Activated CD8-positive, alpha-beta memory T cell treated with anti-CD3 and anti-CD28 coated beads, Interleukin-2, amount 50 U/mL, for 48 hours (primary cell): ENCODE measurements around the gene ATP2C1.
"Not testable (repeated sequence)": the region's sequence is repeated elsewhere in the genome, so short reads cannot be mapped to it uniquely, and the experiment has no call there.

ENCODE experiments used
- DNase-seq: peaks from one replicate; pipeline ENCODE4 v3.0.0-alpha.2; 2020

The ATP2C1 gene

DNA sequence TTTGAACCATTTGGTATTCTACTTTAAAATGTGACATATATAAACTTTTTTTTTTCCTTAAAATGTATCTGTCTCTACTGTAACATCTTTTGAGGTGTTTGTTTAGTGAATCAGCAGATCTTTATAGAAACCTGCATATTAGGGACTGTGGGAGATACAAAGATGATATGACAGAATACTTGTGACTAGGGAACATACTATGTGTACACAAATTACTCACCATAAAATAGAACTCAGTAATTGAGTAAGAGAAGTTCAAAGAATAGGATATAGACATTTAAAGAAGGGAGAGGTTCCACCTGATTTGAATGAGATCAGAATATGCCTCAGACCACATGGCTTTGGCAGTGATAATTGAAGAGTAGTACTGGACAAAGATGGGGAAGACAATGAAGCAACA is 47.9 kb downstream of the ATP2C1 start:
- DNase-seq: no peak

DNA sequence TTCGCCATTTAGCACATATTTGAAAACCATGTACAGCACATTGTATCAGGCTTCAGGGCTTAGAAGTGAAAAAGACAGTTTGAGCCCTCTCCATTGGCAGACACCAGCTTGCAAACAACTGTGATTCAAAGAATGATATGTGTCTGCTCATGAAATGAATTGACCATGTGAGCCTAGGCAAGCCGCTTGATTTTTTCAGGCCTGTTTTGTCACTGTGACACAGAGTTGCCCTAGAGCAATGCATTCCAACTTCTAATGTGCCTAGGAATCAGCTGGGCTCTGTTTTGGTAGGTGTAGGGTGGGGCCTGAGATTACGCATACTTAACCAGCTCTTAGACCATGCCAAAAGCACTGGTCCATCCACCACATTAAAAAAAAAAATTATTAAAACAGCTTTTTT is 53.0 kb downstream of the ATP2C1 start:
- DNase-seq: no peak

DNA sequence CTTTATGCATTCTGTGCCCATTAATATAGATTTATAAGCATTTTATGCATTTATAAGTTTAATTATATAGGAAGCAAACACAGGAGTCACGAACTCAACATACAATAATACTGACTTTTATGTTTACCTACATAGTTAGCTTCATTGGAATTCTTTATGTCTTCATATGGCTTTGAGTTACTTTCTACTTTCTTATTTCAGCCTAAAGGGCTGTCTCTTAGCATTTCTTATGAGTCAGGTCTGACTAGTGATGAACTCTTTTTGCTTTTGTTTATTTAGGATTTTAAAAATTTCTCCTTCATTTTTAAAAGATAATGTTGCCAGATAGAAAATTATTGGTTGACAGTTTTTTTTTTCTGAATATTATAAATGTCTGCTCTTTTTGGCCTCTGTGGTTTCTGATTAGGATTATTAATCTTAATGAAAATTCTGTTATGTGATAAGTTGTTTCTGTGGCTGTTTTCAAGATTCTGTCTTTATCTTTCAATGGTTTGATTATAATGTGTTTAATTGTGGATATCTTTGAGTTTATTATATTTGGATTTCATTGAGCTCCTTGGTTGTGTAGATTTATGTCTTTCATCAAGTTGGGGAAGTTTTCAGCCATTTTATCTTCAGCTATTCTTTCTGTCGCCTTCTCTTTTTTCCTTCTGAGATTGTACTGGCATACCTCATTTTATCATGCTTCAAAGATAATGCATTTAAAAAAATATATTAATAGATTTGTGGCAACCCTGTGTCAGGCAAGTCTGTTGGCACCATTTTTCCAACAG is 54.3 kb downstream of the ATP2C1 start:
- DNase-seq: no peak

DNA sequence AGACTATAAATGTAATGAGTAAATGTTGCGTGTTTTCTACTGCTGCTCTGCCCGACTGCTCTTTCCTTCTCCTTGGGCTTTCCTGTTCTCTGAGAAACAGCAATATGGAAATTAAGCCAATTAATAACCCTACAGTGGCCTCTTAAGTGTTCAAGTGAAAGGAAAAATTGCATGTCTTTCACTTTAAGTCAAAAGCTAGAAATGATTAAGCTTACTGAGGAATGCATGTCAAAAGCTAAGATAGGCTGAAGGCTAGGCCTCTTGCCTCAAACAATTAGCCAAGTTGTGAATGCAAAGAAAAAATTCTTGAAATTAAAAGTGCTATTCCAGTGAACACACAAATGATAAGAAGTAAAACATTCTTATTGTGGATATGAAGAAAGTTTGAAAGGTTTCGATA is 55.0 kb downstream of the ATP2C1 start:
- DNase-seq: no peak

DNA sequence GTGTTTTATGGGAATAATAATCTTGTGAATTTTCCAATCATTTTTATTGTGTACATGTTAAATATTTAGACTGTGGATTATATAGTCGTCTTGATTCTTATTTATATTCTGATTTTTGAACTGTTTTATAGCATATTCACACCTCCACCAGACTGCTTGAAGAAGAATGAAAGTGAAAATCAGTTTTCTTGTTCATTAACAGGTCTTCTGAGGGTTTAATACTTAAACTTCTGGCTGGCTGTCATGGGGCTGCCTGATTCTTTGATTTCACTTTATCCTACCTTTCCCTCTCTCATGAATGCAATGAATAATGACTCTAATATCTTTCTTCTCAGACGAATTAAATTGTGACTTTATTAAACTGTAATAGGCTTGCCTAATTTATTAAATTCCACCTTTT is 56.2 kb downstream of the ATP2C1 start:
- DNase-seq: no peak

DNA sequence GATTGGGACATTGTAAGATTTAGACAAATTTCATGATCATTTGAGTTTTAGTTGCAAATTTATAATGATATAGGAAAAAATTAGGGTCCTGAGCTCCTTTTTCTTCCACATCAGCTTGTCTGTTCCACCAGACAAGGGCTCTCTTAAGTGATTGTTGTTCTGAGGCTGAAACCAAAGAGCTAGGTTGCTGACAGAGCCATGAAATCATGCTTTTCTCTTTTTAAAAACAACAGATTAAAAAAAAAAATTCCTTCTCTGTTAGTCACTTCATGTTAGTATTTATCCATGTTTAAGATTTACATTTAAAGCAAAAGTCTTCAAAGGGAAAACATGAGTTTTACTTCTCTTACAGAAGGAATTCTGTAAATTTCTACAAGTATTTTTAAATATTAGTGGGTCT is 56.8 kb downstream of the ATP2C1 start:
- DNase-seq: no peak

DNA sequence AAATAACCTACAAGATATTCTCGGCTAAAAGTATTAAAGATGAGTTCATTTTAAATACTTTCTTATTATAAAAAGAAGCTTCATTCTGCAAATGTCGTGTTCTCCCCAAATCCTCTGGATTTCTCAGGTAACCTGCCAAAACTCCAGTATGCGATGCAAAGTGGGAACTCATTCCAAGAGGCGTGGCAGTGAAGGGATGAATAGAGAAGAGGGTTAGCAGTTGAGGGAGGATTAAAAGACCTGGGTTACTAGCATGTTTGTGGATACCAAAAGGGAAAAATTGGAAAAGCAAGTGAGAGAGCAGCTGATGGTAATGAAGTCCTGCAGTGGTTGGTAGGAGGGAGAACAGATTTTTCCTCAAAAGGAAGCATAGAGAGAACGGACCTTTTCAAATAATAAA is 61.6 kb downstream of the ATP2C1 start:
- DNase-seq: no peak

DNA sequence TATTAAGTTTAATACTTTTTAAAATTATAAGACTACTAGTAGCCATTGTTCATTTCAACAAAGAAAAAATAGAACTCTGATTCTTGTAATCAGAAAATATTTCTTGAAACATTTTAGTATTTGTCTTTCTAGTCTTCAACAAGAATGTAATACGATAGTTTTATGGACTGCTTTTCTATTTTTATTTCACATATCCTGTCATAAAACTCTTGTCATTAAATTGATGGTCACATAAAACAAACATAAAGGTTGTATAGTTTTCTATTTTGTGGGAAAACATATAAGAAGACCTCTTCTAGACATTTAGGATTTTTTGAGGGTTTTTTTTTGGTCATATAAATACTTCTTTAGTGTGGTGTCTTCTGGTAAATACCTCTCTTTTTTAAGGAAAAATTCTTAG is 62.4 kb downstream of the ATP2C1 start:
- no peak for DNase-seq

DNA sequence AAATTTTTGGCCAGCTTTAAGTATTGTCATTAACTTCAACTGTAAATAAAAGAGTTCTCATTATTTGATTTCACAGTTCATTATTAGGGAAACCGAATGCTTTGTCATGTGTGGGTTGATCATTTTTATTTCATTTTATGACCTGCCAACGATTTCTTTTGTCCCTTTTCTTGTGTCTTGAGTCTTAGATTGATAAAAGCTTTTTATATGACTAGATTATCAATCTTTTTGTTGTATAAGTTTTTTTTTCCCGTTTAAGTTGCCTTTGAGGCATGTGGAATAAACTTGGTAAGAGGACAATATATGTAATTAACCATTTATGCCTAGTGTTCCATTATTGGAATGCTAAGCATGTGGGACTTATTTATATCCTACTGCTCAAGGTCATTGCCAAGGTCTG is 62.8 kb downstream of the ATP2C1 start:
- DNase-seq: no peak

DNA sequence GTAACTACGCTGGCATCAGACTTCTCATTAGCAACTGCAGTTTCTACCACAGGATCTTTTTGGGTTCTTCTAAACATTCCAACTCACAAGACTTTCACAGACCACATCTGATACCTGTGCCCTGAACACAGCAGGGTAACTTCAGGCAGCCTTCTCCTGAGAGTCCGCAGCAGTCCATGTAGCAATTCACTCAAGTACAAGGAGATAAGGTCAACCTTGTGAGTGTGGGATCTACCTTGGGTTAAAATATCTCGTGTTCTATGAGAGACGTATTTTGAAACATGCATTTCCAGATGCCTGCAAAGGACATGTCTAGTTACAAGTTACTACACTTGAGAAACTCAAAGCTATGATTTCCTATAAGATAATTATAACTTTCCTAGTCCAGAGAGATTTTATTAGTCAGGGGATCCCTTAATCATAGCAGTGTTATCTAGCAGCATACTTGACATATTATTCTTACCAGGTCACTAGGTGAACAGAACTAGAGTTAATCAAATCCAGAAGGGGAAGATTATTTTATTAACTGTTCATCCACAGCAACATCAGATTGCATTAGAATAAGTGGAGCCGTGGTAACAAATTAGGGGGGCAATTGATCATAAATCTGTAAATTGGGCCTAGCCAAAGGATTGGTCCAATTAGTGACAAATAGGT is 66.4 kb downstream of the ATP2C1 start:
- no peak for DNase-seq

DNA sequence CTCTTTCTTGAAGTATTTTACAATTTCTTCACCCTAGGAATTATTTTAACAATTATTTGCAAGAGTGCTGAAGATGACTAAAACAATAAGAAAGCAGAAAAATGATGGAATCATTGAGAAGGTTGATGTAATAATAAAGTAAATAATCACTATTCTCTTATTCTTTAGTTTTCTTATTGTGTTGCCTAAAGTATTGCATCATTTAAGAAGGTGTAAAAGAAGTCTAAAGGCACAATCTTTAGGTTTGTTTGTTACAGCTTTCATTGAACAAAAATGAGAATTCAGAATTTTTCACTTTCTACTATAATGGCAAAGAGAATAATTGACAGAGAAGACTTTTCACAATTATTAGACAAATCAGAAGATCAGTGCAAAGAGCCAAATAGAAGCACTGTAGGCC is 67.6 kb downstream of the ATP2C1 start:
- no peak for DNase-seq

DNA sequence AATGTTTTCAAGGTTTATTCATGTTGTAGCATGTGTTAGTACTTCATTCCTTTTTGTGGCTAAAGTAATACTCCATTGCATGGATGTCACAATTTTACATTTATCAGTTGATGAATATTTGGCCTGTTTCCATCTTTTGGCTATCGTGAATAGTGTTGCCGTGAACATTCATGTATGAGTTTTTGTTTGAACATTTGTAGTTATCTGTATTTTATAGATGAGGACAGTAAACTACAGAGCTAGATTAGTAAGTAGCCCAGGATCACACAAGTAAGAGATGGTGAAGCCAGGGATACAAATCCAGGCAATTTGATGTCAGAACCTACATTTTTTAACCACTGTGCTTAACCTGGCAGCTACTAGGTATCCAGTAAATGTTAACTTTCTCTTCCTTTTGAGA is 69.6 kb downstream of the ATP2C1 start:
- DNase-seq: no peak

DNA sequence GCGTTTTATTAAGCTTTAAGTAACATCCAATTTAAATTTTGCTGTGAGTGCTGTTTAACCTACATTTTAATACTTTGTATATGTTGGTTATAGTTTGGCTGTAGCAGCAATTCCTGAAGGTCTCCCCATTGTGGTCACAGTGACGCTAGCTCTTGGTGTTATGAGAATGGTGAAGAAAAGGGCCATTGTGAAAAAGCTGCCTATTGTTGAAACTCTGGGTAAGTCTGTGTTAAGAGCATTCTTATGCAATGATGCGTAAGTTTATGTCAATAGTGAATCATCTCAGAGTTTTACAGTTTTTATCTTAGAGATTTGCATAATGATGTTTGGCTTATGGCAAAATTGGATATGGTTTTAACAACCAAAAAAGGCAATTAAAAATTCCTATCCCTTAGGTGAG is 70.0 kb downstream of the ATP2C1 start:
- no peak for DNase-seq

DNA sequence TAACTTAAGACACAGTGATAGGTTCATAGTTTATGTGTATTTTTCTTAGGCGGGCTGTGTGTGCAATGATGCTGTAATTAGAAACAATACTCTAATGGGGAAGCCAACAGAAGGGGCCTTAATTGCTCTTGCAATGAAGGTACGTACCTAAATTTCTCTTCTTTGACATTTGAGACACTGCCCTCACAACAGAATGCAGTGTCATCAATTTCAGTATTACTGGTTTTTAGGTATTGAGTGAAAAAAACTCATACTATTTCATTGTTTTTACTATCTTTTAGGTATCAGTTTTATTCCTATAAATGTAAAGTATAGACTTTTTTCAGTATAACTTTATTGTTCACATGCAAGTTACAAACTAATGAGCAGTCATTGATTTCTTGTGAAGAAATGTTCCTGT is 73.4 kb downstream of the ATP2C1 start:
- DNase-seq: no peak

DNA sequence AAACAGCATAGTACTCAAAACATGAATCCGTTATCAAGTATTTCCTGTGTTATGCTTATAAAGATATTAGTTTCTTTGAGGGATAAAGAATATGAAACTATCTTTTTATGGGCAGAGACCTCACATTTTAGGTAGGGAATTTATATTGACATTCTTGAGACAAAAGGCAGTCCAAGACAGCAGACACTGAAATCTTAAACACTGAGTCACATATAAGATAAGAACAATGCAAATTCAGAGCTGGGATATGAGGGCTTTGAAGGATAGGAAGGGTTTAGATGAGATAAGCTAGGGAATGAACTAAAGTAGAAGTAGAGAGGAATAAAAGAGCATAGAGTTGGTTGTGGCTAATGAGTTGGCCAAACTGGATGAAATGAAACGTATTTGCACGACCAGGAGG is 74.3 kb downstream of the ATP2C1 start:
- DNase-seq: no peak

DNA sequence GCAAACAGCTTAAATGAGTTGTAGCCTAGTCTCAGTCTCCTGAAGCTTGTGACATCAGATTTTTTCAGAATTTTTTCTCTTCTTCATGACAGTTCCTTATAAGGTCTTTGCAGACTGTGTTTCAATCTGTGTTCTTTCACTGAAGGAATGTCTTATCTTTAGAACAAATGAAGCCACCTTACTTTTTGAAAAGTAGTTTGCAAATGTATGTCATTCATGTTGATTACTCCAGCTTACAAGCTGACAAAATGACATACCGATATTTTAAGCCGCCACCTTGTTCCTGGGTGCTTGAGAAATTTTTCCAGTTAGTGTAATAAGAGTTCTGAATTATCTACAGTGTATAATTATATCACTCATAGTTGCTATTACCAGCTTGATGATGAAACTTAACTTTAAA is 75.7 kb downstream of the ATP2C1 start:
- no peak for DNase-seq

DNA sequence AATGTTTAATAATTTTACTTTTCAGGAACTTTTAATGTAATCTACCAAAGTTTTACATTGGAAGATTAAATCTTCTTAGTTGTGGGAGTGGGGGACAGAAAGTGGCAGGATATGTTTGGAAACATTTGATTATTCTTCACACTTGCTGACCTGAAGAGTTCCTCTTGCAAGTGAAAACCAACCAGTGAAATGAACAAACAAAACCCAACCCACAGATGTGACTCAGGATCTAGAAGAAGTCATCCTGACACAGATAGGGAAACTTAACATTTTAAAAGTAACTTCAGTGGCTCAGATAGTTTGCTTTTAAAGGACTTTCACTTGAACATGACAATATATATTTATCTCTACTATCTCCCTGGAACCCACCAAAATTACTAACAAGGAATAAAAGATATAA is 77.3 kb downstream of the ATP2C1 start:
- DNase-seq: no peak

DNA sequence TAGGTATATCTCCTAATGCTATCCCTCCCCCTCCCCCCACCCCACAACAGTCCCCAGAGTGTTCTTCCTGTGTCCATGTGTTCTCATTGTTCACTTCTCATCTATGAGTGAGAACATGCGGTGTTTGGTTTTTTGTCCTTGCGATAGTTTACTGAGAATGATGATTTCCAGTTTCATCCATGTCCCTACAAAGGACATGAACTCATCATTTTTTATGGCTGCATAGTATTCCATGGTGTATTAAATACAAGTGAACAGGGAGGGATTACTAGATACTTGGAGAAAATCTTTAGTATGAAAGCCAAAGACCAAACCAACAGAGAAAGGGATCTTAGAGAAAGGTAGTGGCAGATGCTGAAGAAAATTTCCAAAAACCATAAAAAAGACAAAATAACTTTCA is 78.7 kb downstream of the ATP2C1 start:
- not testable (repeated sequence) for DNase-seq

DNA sequence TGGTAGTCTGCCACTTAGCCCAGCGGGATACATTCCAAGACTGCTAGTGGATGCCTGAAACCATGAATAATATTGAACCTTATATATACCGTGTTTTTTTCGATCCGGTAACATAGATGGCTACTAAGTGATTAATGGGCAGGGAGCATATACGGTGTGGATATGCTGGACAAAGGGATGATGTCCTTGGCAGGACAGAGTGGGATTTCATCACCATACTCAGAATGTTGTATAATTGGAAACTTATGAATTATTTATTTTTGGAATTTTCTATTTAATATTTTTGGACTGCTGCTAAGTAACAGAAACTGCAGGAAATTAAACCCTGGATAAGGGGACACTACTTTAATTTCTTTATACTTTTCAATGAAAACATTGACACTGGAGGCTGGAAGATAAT is 79.5 kb downstream of the ATP2C1 start:
- DNase-seq: no peak

DNA sequence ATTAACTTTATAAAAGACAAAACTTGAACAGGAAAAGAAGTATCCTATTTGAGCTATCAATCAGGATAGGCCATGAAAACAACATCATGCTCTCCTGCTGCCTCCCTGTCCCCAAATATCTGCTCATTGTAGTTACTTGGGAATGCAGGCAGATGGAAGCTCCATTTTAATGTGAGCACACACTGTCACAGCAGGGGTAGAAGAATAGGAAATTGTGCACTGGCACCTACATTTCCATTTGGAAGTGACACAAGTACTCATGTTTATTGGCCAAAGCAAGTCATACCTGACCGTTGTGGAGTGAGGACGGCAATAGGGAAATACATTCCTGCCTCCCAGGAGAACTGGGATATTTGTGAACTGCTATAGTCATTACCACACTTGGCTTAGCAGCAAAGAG is 80.3 kb downstream of the ATP2C1 start:
- DNase-seq: no peak

DNA sequence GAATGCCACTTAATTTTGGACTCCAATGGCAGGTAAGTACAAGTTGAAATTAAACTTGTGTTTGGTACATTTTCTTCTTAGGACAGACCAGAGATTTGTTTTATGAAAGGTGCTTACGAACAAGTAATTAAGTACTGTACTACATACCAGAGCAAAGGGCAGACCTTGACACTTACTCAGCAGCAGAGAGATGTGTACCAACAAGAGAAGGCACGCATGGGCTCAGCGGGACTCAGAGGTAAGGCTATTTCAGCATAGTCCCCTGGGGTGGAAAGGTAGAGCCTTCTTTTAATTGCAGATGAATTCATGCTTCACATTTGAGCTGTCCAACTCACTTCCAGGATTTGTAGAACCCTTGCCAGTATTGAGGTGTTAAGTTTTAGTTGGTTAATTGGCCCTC is 81.4 kb downstream of the ATP2C1 start:
- DNase-seq: no peak

DNA sequence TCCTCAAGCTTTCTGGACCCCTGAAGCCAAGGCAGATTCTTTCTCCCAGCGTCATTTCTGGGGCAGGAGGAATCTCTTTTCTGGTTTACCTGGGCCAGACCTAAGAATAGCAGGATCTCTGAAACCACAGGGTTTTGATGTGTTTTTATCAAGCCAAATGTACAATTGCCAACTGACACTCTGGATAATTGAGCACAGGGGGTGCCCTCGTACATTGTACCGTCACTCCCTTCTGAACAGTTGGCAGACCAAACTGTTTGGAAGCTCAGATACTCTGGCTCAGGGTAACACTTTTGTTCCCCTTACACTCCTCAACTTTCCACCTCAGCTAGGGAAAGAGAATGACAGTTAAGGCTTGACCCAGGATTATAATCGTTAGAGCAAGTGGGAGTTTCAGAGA is 82.8 kb downstream of the ATP2C1 start:
- DNase-seq: no peak

DNA sequence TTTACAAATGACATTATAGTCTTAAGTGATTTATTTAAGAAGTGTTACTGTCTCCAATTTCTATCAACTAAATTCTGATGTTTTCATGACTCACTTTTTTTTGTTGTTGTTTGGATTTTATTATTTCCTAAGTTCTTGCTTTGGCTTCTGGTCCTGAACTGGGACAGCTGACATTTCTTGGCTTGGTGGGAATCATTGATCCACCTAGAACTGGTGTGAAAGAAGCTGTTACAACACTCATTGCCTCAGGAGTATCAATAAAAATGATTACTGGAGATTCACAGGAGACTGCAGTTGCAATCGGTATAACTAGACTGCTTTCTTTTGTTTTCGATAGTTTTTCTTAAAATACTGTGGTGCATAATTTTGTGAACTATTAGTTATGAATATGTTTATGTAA is 85.2 kb downstream of the ATP2C1 start:
- no peak for DNase-seq

DNA sequence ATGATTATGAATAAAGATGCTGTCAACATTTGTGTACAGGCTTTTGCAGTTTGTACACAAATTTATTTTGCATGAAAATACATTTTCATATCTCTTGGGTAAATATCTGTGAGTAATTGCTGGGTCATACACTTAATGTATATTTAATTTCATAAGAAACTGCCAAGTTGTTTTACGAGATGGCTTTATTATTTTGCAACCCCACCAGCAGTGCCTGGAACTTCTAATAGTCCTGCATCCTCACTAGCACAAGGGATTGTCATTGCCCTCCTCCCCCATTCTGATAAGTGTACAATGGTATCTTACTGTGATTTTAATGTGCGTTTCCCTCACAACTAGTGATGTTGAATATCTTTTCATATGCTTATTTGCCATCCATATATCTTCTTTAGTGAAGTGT is 87.6 kb downstream of the ATP2C1 start:
- no peak for DNase-seq

DNA sequence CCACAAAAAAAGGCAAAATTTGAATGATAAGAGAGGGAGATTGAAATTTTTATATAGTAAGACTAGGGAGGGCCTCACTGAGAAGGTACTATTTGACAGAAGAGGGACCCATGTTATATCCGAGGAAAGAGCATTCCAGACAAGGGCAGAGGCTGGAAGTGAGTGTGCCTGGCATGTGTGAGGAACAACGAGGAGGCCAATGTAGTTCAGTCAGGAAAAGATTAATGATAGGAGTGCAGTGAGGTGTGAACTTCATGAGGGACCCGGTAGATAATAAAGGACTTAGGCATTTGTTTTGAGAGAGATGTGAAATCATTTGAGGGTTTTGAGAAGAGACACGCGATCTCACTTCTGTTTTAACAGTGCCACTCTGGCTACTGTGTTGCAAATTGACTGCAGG is 96.4 kb downstream of the ATP2C1 start:
- no peak for DNase-seq
